IgD-negative memory B cell (primary cell): ENCODE measurements around the gene TYW3. TPM values are rescaled to one million over a fixed set of nuclear protein-coding genes. Genes with fewer than 3 reads are reported as not detected.
"Not testable (repeated sequence)": the region's sequence is repeated elsewhere in the genome, so short reads cannot be mapped to it uniquely, and the experiment has no call there.

Experiments
- H3K27ac Mint-ChIP-seq, 3 donors: one replicate each; pipeline ENCODE4 v1.8.0; 2020 to 2022; ENCODE audit warnings: mild to moderate bottlenecking in 3 of 3, mixed read lengths in 3 of 3, moderate library complexity in 1 of 3
- H3K27me3 Mint-ChIP-seq: one replicate; pipeline ENCODE4 v1.8.0; 2021; ENCODE audit warnings: mixed read lengths
- H3K36me3 Mint-ChIP-seq: one replicate; pipeline ENCODE4 v1.8.0; 2020; ENCODE audit warnings: mild to moderate bottlenecking, mixed read lengths
- H3K4me1 Mint-ChIP-seq, 3 donors: one replicate each; pipeline ENCODE4 v1.8.0; 2020 to 2022; ENCODE audit warnings: mixed read lengths in 3 of 3, mild to moderate bottlenecking in 1 of 3
- H3K4me3 Mint-ChIP-seq, 4 donors: one replicate each; pipeline ENCODE4 v1.8.0; 2020 to 2022; ENCODE audit warnings: mild to moderate bottlenecking in 4 of 4, mixed read lengths in 4 of 4, moderate library complexity in 3 of 4
- H3K9me3 Mint-ChIP-seq, 3 donors: one replicate each; pipeline ENCODE4 v1.8.0; 2020 to 2021; ENCODE audit warnings: mixed read lengths in 3 of 3, mild to moderate bottlenecking in 1 of 3
- polyA plus RNA-seq: library from polyadenylated mRNA; unstranded; fragments of 300-500 nt; fragmentation: Illumina TruSeq; gene quantifications from one replicate; pipeline ENCODE4 v1.2.3, GENCODE V29; 2021

Gene TYW3
- polyA plus RNA-seq, 1 donor from 2014 or later: 9.8 TPM

GRCh38 chr1:74715236-74715502, 17.8 kb upstream of the TYW3 start:
- Mint-ChIP-seq H3K27ac (no peak overlapping the region), H3K4me1 (no peaks in the 10 kb centered on the region), H3K9me3 (no peaks in the 10 kb centered on the region), H3K36me3 (peaks cover 11% of the 10 kb centered on the region), H3K4me3 (no peak overlapping the region), H3K27me3 (no peaks in the 10 kb centered on the region)

DNA sequence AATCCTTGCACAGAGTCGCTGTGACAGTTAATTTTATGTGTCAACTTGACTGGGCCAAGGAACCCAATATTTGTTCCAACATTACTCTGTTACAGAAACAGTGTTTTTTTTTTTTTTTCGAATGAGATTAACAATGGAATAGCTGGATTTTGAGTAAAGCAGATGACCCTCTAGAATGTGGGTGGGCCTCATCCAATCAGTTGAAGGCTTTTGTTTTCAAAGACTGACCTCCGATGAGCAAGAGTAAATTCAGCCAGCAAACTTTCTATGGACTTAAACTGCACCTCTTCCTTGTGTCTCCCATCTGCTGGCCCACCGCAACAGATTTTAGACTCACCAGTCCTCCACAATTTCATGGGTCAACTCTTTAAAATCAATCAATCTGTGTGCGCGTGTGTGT, 17.1 kb upstream of the TYW3 start:
- Mint-ChIP-seq H3K27me3 (no peaks in the 10 kb centered on the region), H3K36me3 (peaks cover 13% of the 10 kb centered on the region), H3K4me3 (no peak overlapping the region), H3K4me1 (no peaks in the 10 kb centered on the region), H3K9me3 (no peaks in the 10 kb centered on the region), H3K27ac (no peak overlapping the region)

GRCh38 chr1:74716822-74717221, 16.1 kb upstream of the TYW3 start:
- Mint-ChIP-seq H3K36me3 (peaks cover 17% of the 10 kb centered on the region), H3K27ac (no peak overlapping the region), H3K27me3 (no peaks in the 10 kb centered on the region), H3K9me3 (no peaks in the 10 kb centered on the region), H3K4me3 (no peak overlapping the region), H3K4me1 (peaks cover 0 to 3% (median 0%) of the 10 kb centered on the region in 3 donors)

DNA sequence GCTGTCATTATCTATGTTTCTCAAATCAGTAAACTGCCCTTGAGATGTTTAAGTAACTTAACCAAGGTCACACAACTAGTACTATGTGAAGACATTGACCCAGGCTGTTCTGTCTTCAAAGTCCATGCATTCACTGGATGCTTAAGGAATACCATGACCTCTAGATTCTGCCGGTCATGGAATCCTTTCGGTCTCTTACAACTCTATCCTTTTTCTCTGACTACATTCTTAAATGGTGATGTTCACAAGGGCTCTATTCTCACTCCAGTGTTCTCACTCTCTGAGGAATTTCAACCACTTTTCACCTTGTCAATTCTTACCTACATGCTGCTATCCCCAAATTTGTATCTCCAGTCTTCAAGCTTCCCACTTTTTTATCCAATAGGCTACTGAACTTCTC, 15.3 kb upstream of the TYW3 start:
- H3K36me3 Mint-ChIP-seq: peaks cover 19% of the 10 kb centered on the region
- H3K4me1 Mint-ChIP-seq: peaks cover 0 to 3% (median 0%) of the 10 kb centered on the region in 3 donors

DNA sequence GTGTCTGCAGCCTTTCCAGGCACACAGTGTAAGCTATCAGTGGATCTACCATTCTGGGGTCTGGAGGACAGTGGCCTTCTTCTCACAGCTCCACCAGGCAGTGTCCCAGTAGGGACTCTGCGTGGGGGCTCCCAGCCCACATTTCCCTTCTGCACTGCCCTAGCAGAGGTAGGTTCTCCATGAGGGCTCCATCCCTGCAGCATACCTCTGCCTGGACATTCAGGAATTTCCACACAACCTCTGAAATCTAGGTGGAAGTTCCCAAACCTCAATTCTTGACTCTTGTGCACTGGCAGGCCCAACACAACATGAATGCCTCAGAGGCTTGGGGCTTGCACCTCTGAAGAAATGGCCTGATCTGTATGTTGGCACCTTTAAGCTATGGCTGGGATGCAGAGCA, 6.9 kb upstream of the TYW3 start:
- peaks cover 0 to 15% (median 10%) of the 10 kb centered on the region in 3 donors for H3K4me1 Mint-ChIP-seq
- no peaks in the 10 kb centered on the region for H3K27me3 Mint-ChIP-seq
- no peak overlapping the region for H3K27ac Mint-ChIP-seq
- H3K9me3 Mint-ChIP-seq: peaks cover 0 to 4% (median 4%) of the 10 kb centered on the region in 3 donors
- peak overlapping the region in 1 of 4 donors; percentile 8 for H3K4me3 Mint-ChIP-seq
- peaks cover 35% of the 10 kb centered on the region for H3K36me3 Mint-ChIP-seq

More for the DNA sequence above, 15.3 kb upstream of the TYW3 start:
- Mint-ChIP-seq H3K27me3 (no peaks in the 10 kb centered on the region), H3K9me3 (no peaks in the 10 kb centered on the region), H3K4me3 (no peak overlapping the region), H3K27ac (no peak overlapping the region)

DNA sequence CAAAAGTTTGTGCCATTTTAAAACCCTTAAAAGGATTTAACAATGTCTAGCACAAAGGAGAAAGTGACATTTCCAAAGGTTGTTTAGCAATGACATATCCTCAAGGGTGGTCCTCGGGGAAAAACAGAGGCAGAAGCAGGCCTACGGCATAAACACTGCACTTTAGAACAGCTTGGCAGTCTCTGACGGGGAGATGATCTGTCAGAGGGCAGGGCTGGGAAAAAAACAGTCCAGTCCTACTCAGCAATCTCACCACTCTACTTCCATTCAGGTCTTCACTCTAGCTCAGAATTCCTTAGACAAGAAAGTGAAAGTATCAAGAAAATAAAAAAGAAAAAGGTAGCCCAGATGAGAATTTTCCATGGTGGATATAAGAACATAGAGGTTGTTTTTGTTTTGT, 4.2 kb upstream of the TYW3 start:
- H3K27ac Mint-ChIP-seq: no peak overlapping the region
- peaks cover 25% of the 10 kb centered on the region for H3K36me3 Mint-ChIP-seq
- peak overlapping the region in 1 of 4 donors; percentile 51 for H3K4me3 Mint-ChIP-seq
- peaks cover 0 to 4% (median 4%) of the 10 kb centered on the region in 3 donors for H3K9me3 Mint-ChIP-seq
- no peaks in the 10 kb centered on the region for H3K27me3 Mint-ChIP-seq
- peaks cover 6 to 23% (median 17%) of the 10 kb centered on the region in 3 donors for H3K4me1 Mint-ChIP-seq

GRCh38 chr1:74729741-74730478, 3.0 kb upstream of the TYW3 start:
- Mint-ChIP-seq H3K9me3 (peaks cover 0 to 4% (median 4%) of the 10 kb centered on the region in 3 donors), H3K27ac (peak overlapping the region in 1 of 3 donors; percentile 1), H3K4me1 (peaks cover 18 to 30% (median 24%) of the 10 kb centered on the region in 3 donors), H3K27me3 (no peaks in the 10 kb centered on the region), H3K4me3 (peak overlapping the region in 1 of 4 donors; percentile 91), H3K36me3 (peaks cover 25% of the 10 kb centered on the region)

- no peaks in the 10 kb centered on the region for H3K27me3 Mint-ChIP-seq
- H3K4me1 Mint-ChIP-seq: peaks cover 18 to 30% (median 29%) of the 10 kb centered on the region in 3 donors
- H3K27ac Mint-ChIP-seq: peak overlapping the region in 2 of 3 donors; percentile 59 to 85
- peaks cover 19% of the 10 kb centered on the region for H3K36me3 Mint-ChIP-seq
- peaks cover 0 to 4% (median under 1%) of the 10 kb centered on the region in 3 donors for H3K9me3 Mint-ChIP-seq
- peak overlapping the region; percentile 58 to 91 (median 63) for H3K4me3 Mint-ChIP-seq
Measured at GRCh38 chr1:74731399-74732052, 1.4 kb upstream of the TYW3 start.

GRCh38 chr1:74732071-74732946, 643 bp upstream of the TYW3 start:
- H3K27ac Mint-ChIP-seq: peak overlapping the region; percentile 52 to 98 (median 93)
- H3K27me3 Mint-ChIP-seq, H3K9me3 Mint-ChIP-seq: not testable (repeated sequence)
- peaks cover 18 to 30% (median 27%) of the 10 kb centered on the region in 3 donors for H3K4me1 Mint-ChIP-seq
- peaks cover 21% of the 10 kb centered on the region for H3K36me3 Mint-ChIP-seq
- H3K4me3 Mint-ChIP-seq: peak overlapping the region; percentile 91 to 99 (median 98)

DNA sequence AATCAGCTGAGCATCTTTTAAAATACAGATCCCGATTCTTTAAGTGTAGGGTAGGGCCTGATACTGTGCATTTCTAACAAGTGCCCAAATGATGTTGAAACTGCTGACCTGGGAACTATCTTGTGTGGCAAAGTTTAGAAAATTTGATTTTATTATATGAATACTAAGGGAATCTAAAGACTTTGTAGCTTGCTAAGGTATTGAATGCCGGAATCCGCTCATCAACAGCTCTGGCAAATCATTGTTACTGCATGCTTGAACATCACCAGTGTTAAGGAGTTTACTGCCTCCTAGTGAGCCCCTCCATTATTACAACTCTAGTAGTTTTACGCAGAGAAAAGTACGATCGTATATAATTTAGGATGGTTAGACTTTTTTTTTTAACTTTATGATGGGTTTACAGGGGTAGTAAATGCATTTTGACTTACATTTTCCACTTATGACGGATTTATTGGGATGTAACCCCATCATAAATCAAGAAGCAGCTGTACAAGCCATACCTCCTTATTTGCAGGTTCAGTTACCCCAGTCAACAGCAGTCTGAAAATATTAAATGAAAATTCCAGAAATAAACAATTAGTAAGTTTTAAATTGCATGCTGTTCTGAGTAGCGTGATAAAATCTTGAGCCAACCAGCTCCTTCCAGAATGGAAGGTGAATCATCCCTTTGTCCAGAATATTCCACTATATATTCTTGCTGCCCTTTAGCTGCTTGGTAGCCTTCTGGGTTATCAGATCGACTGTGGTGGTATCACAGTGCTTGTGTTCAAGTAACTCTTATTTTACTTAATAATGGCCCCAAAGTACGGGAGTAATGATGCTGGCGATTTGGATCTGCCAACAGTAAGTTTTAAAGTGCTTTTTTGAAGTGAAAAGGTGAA, 892 bp downstream of the TYW3 start:
- H3K4me1 Mint-ChIP-seq: peaks cover 18 to 25% (median 25%) of the 10 kb centered on the region in 3 donors
- H3K4me3 Mint-ChIP-seq: peak overlapping the region; percentile 91 to 99 (median 98)
- peak overlapping the region; percentile 52 to 98 (median 93) for H3K27ac Mint-ChIP-seq
- no peaks in the 10 kb centered on the region for H3K9me3 Mint-ChIP-seq
- peaks cover 9% of the 10 kb centered on the region for H3K36me3 Mint-ChIP-seq
- H3K27me3 Mint-ChIP-seq: no peaks in the 10 kb centered on the region

DNA sequence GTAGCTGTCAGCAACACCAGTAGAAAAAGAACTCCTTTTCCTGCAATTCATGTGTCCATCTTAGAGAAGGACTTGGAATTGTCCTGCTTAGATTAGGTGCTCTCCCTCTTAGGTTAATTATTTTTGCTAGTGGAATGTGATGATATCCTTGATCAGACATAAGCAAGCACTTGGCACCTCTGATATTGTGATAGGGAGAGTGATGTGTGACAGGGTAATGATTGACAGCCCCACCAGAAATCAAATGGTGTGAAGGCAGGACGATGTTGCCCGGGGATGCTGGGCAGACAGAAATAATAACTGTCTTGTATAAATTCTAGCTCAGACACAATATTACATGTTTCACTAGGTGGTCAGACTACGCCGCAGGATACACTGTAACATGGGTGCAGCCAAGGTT, 4.4 kb downstream of the TYW3 start:
- Mint-ChIP-seq H3K36me3 (peaks cover 17% of the 10 kb centered on the region), H3K4me3 (no peak overlapping the region), H3K4me1 (peaks cover 10 to 17% (median 13%) of the 10 kb centered on the region in 3 donors), H3K9me3 (no peaks in the 10 kb centered on the region), H3K27me3 (no peaks in the 10 kb centered on the region), H3K27ac (no peak overlapping the region)

DNA sequence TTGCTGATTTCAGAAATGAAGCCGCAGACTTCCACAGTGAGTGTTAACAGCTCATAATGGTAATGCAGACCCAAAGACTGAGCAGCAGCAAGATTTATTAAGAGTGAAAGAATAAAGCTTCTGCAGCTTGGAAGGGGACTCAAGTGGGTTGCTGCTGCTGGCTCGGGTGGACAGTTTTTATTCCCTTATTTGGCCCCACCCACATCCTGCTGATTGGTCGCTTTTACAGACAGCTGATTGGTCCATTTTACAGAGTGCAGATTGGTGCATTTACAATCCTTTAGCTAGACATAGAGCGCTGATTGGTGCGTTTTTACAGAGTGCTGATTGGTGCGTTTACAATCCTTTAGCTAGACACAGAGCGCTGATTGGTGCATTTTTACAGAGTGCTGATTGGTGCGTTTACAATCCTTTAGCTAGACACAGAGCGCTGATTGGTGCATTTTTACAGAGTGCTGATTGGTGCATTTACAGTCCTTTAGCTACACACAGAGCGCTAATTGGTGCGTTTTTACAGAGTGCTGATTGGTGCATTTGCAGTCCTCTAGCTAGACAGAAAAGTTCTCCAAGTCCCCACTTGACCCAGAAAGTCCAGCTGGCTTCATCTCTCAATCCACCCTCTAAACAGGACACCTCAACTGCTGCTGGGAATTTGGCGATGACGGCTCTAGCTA, 7.5 kb downstream of the TYW3 start:
- H3K4me3 Mint-ChIP-seq, H3K27me3 Mint-ChIP-seq: not testable (repeated sequence)
- peak overlapping the region in 1 of 3 donors; percentile 68 for H3K27ac Mint-ChIP-seq

DNA sequence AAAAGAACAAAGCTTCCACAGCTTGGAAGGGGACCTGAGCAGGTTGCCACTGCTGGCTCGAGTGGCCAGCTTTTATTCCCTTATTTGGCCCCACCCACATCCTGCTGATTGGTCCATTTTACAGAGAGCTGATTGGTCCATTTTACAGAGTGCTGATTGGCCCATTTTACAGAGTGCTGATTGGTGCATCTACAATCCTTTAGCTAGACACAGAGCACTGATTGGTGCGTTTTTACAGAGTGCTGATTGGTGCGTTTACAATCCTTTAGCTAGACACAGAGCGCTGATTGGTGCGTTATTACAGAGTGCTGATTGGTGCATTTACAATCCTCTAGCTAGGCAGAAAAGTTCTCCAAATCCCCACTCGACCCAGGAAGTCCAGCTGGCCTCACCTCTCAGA, 12.3 kb downstream of the TYW3 start:
- not testable (repeated sequence) for H3K27me3 Mint-ChIP-seq, H3K4me1 Mint-ChIP-seq, H3K4me3 Mint-ChIP-seq, H3K27ac Mint-ChIP-seq, H3K9me3 Mint-ChIP-seq
- H3K36me3 Mint-ChIP-seq: peaks cover 27% of the 10 kb centered on the region

More for the DNA sequence above, 7.5 kb downstream of the TYW3 start:
- not testable (repeated sequence) for H3K4me1 Mint-ChIP-seq, H3K9me3 Mint-ChIP-seq
- peaks cover 29% of the 10 kb centered on the region for H3K36me3 Mint-ChIP-seq

GRCh38 chr1:74748960-74749359, 16.0 kb downstream of the TYW3 start:
- H3K27me3 Mint-ChIP-seq: no peaks in the 10 kb centered on the region
- H3K36me3 Mint-ChIP-seq: peaks cover 27% of the 10 kb centered on the region
- no peak overlapping the region for H3K27ac Mint-ChIP-seq
- H3K9me3 Mint-ChIP-seq: peaks cover 0 to 7% (median 0%) of the 10 kb centered on the region in 3 donors
- no peak overlapping the region for H3K4me3 Mint-ChIP-seq
- H3K4me1 Mint-ChIP-seq: peaks cover 0 to 4% (median 0%) of the 10 kb centered on the region in 3 donors
